ENCODE results near the gene PABPC1L2B. TPM values are rescaled to one million over a fixed set of nuclear protein-coding genes. Genes with fewer than 3 reads are reported as not detected.
"Not testable (repeated sequence)": the region's sequence is repeated elsewhere in the genome, so short reads cannot be mapped to it uniquely, and the experiment has no call there.

Gene PABPC1L2B
- total RNA-seq (2022) (not detected in 2 replicates), Bru-seq, nascent RNA (not detected), BruChase-seq, experiment 1, labeled RNA remaining after a 6-hour chase (not detected), BruChase-seq, experiment 2, labeled RNA remaining after a 2-hour chase (not detected)
- long read RNA-seq, result 0 reads

DNA sequence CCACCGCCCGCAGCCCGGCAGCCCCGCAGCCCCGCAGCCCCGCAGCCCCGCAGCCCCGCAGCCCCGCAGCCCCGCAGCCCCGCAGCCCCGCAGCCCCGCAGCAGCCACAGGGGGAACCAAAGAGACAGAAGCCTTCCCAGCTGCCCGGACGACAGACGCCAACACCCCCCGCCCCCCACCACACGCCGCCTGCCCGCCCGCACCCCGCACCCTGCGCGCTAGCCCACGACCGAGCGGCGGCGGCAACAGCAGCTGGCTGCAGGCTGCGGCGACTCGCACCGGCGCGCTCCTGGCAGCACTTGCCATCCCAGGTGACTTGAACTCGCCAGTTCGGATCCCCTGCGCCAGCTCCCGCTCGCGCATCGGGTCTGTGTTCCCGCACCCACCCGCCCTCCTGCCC is at the start of gene PABPC1L2B:
Gene PABPC1L2B (plus strand): TSS at position 207 of the 400 bp plus-strand sequence. CDS start 704 bp downstream, outside the sequence.
- intact Hi-C loops (cut with micrococcal nuclease; ENCODE audit: unreplicated experiment); CTCF ChIA-PET; BruUV-seq (replicated peaks); H3K4me3 Mint-ChIP-seq (ENCODE audit: low read depth, unreplicated experiment); H3K9me3 Mint-ChIP-seq (ENCODE audit: low read depth, unreplicated experiment); DNase-seq; H3K27me3 Mint-ChIP-seq (ENCODE audit: unreplicated experiment); H3K4me1 Mint-ChIP-seq (ENCODE audit: low read depth, unreplicated experiment); H3K27ac Mint-ChIP-seq (ENCODE audit: unreplicated experiment); H3K36me3 Mint-ChIP-seq (ENCODE audit: insufficient read depth, unreplicated experiment): not testable (repeated sequence)

DNA sequence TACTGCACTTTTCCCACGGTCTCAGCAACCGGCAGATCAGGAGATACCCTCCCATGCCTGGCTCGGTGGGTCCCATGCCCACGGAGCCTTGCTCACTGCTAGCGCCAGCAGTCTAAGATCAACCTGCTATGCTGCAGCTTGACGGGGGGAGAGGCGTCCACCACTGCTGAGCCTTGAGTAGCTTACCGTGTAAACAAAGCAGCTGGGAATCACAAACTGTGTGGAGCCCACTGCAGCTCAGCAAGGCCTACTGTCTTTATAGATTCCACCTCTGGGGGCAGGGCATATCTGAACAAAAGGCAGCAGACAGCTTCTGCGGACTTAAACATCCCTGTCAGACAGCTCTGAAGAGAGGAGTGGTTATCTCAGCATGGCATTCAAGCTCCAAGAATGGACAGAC is 42.8 kb upstream of the PABPC1L2B start:
- BruUV-seq (replicated peaks); H3K4me3 Mint-ChIP-seq (ENCODE audit: low read depth, unreplicated experiment); DNase-seq; H3K27ac Mint-ChIP-seq (ENCODE audit: unreplicated experiment); H3K9me3 Mint-ChIP-seq (ENCODE audit: low read depth, unreplicated experiment); H3K27me3 Mint-ChIP-seq (ENCODE audit: unreplicated experiment); H3K4me1 Mint-ChIP-seq (ENCODE audit: low read depth, unreplicated experiment); intact Hi-C loops (cut with micrococcal nuclease; ENCODE audit: unreplicated experiment); CTCF ChIA-PET; H3K36me3 Mint-ChIP-seq (ENCODE audit: insufficient read depth, unreplicated experiment): not testable (repeated sequence)

DNA sequence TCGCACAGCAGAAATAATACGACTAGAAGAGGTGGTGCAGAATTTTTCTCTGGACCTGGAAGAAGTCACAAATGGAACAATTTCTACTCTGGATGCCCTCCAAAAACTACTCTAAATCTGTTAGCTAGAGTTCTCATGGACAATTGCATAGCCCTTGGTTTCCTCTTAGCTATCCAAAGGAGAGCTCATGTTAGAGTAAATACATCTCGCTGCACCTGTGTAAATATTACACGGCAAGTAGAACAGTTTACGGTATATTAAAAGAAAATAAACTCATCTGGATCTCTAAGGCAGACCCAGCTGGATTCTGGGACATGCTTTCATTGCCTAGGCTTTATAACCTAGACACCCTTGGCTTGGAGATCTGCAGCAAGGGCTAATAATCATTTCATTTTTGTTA is 30.9 kb upstream of the PABPC1L2B start:
- H3K9me3 Mint-ChIP-seq (ENCODE audit: low read depth, unreplicated experiment); DNase-seq; intact Hi-C loops (cut with micrococcal nuclease; ENCODE audit: unreplicated experiment); H3K4me3 Mint-ChIP-seq (ENCODE audit: low read depth, unreplicated experiment); H3K36me3 Mint-ChIP-seq (ENCODE audit: insufficient read depth, unreplicated experiment); BruUV-seq (replicated peaks); H3K27ac Mint-ChIP-seq (ENCODE audit: unreplicated experiment); H3K27me3 Mint-ChIP-seq (ENCODE audit: unreplicated experiment); CTCF ChIA-PET; H3K4me1 Mint-ChIP-seq (ENCODE audit: low read depth, unreplicated experiment): not testable (repeated sequence)

DNA sequence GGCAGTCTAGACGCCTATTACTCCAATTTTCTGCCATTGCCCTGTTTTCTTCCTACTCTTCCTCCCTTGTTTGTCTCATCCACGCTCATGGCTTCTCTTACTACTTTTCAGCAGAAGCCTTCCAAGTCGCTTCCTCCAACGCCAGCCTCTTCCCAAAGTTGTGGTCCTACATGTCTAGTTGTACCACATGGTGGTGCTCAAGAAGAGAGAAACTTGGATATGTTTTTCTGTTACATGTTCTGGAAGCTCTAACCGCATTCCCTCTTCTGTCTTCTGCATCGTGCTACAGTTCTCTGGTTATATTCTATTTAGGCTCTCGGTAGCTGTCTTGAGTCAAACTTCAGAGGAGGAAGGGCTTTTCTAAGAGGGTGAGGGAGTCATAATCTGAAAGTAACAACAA is 27.9 kb upstream of the PABPC1L2B start:
- BruUV-seq (replicated peaks); H3K4me1 Mint-ChIP-seq (ENCODE audit: low read depth, unreplicated experiment); H3K4me3 Mint-ChIP-seq (ENCODE audit: low read depth, unreplicated experiment); H3K36me3 Mint-ChIP-seq (ENCODE audit: insufficient read depth, unreplicated experiment); CTCF ChIA-PET; intact Hi-C loops (cut with micrococcal nuclease; ENCODE audit: unreplicated experiment); DNase-seq; H3K27me3 Mint-ChIP-seq (ENCODE audit: unreplicated experiment); H3K9me3 Mint-ChIP-seq (ENCODE audit: low read depth, unreplicated experiment); H3K27ac Mint-ChIP-seq (ENCODE audit: unreplicated experiment): not testable (repeated sequence)

DNA sequence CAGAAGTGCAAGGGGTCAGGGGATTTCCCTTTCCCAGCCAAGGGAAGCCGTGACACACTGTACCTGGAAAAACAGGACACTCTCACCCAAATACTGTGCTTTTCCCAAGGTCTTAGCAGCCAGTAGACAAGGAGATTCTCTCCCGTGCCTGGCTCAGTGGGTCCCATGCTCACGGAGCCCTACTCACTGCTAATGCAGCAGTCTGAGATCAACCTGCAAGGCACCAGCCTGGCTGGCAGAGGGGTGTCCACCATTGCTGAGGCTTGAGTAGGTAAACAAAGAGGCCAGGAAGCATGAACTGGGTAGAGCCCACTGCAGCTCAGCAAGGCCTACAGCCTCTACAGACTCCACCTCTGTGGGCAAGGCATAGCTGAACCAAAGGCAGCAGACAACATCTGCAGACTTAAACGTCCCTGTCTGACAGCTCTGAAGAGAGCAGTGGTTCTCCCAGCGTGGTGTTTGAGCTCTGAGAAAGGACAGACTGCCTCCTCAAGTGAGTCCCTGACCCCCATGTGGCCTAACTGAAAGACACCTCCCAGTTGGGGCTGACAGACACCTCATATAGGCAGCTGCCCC is 21.8 kb upstream of the PABPC1L2B start:
- H3K27ac Mint-ChIP-seq (ENCODE audit: unreplicated experiment); H3K9me3 Mint-ChIP-seq (ENCODE audit: low read depth, unreplicated experiment); intact Hi-C loops (cut with micrococcal nuclease; ENCODE audit: unreplicated experiment); CTCF ChIA-PET; H3K27me3 Mint-ChIP-seq (ENCODE audit: unreplicated experiment); BruUV-seq (replicated peaks); H3K36me3 Mint-ChIP-seq (ENCODE audit: insufficient read depth, unreplicated experiment); H3K4me3 Mint-ChIP-seq (ENCODE audit: low read depth, unreplicated experiment); H3K4me1 Mint-ChIP-seq (ENCODE audit: low read depth, unreplicated experiment); DNase-seq: not testable (repeated sequence)

DNA sequence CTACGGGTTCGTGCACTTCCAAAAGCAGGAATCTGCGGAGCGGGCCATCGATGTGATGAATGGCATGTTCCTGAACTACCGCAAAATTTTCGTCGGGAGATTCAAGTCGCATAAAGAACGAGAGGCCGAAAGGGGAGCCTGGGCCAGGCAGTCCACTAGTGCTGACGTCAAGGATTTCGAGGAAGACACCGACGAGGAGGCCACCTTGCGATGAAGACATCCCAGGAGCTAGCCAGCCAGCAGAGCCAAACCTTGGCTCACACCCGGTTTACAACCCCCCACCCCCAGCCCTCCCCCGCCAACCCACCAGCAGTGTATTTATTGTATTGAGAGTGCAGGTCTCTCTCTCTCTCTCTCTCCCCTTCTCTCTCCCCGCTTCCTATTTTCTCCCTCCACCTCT is 1.3 kb downstream of the PABPC1L2B start:
- H3K27ac Mint-ChIP-seq (ENCODE audit: unreplicated experiment); H3K4me3 Mint-ChIP-seq (ENCODE audit: low read depth, unreplicated experiment); H3K27me3 Mint-ChIP-seq (ENCODE audit: unreplicated experiment); CTCF ChIA-PET; DNase-seq; intact Hi-C loops (cut with micrococcal nuclease; ENCODE audit: unreplicated experiment); H3K36me3 Mint-ChIP-seq (ENCODE audit: insufficient read depth, unreplicated experiment); H3K9me3 Mint-ChIP-seq (ENCODE audit: low read depth, unreplicated experiment); BruUV-seq (replicated peaks); H3K4me1 Mint-ChIP-seq (ENCODE audit: low read depth, unreplicated experiment): not testable (repeated sequence)

DNA sequence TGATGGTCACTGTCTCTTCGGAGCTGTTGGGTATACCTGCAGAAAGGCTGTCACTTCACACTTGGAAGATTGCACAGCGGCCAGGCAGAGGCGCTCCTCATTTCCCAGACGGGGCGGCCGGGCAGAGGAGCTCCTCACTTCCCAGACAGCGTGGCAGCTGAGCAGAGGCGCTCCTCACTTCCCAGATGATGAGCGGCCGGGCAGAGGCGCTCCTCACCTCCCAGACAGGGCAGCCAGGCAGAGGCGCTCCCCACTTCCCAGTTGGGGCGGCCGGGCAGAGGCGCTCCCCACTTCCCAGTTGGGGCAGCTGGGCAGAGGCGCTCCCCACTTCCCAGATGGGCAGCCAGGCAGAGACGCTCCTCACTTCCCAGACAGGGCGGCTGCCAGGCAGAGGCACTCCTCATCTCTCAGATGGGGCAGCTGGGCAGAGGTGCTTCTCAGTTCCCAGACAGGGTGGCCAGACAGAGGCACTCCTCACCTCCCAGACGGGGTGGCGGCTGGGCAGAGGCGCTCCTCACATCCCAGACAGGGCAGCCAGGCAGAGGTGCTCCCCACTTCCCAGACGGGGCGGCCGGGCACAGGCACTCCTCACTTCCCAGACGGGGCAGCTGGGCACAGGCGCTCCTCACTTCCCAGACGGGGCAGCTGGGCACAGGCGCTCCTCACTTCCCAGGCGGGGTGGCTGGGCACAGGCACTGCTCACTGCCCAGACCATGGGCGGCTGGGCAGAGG is 18.8 kb downstream of the PABPC1L2B start:
- H3K9me3 Mint-ChIP-seq (ENCODE audit: low read depth, unreplicated experiment), result peaks cover 11% of the 10 kb centered on the region
- no peak overlapping the region for H3K4me3 Mint-ChIP-seq (ENCODE audit: low read depth, unreplicated experiment)
- DNase-seq, result no peak
- CTCF ChIA-PET, result no interaction called here
- no peak overlapping the region for H3K27ac Mint-ChIP-seq (ENCODE audit: unreplicated experiment)
- H3K4me1 Mint-ChIP-seq (ENCODE audit: low read depth, unreplicated experiment), result no peaks in the 10 kb centered on the region
- H3K36me3 Mint-ChIP-seq (ENCODE audit: insufficient read depth, unreplicated experiment), result no peaks in the 10 kb centered on the region
- BruUV-seq (replicated peaks), result no TSS peak
- intact Hi-C loops (cut with micrococcal nuclease; ENCODE audit: unreplicated experiment), result no loop called here
- TF ChIP-seq, protein P1, sequence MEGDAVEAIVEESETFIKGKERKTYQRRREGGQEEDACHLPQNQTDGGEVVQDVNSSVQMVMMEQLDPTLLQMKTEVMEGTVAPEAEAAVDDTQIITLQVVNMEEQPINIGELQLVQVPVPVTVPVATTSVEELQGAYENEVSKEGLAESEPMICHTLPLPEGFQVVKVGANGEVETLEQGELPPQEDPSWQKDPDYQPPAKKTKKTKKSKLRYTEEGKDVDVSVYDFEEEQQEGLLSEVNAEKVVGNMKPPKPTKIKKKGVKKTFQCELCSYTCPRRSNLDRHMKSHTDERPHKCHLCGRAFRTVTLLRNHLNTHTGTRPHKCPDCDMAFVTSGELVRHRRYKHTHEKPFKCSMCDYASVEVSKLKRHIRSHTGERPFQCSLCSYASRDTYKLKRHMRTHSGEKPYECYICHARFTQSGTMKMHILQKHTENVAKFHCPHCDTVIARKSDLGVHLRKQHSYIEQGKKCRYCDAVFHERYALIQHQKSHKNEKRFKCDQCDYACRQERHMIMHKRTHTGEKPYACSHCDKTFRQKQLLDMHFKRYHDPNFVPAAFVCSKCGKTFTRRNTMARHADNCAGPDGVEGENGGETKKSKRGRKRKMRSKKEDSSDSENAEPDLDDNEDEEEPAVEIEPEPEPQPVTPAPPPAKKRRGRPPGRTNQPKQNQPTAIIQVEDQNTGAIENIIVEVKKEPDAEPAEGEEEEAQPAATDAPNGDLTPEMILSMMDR (IDR thresholded peaks at IDR 0.05; ENCODE audit: unreplicated experiment), result no peak
- H3K27me3 Mint-ChIP-seq (ENCODE audit: unreplicated experiment), result no peaks in the 10 kb centered on the region

DNA sequence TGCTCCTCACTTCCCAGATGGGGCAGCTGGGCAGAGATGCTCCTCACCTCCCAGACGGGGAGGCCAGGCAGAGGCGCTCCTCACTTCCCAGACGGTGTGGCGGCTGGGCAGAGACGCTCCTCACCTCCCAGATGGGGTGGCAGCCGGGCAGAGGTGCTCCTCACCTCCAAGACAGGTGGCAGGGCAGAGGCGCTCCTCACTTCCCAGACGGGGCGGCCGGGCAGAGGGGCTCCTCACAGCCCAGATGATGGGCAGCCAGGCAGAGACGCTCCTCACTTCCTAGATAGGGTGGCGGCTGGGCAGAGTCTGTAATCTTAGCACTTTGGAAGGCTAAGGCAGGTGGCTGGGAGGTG is 19.3 kb downstream of the PABPC1L2B start:
- DNase-seq; intact Hi-C loops (cut with micrococcal nuclease; ENCODE audit: unreplicated experiment); H3K27me3 Mint-ChIP-seq (ENCODE audit: unreplicated experiment); H3K4me1 Mint-ChIP-seq (ENCODE audit: low read depth, unreplicated experiment); H3K36me3 Mint-ChIP-seq (ENCODE audit: insufficient read depth, unreplicated experiment); H3K27ac Mint-ChIP-seq (ENCODE audit: unreplicated experiment); BruUV-seq (replicated peaks); CTCF ChIA-PET; H3K4me3 Mint-ChIP-seq (ENCODE audit: low read depth, unreplicated experiment): not testable (repeated sequence)
- H3K9me3 Mint-ChIP-seq (ENCODE audit: low read depth, unreplicated experiment), result peaks cover 11% of the 10 kb centered on the region
